Suppressor macrophage (primary cell): ENCODE data around the gene RAPGEF1.
"Not testable (repeated sequence)": the region's sequence is repeated elsewhere in the genome, so short reads cannot be mapped to it uniquely, and the experiment has no call there.

Experiments
- DNase-seq, 4 experiments: peaks; one replicate each; pipeline ENCODE4 v3.0.0-alpha.2; 2020 to 2022

RAPGEF1 gene

GRCh38 chr9:131555841-131556673 is 183.8 kb downstream of the RAPGEF1 start:
- no peak for DNase-seq

DNA sequence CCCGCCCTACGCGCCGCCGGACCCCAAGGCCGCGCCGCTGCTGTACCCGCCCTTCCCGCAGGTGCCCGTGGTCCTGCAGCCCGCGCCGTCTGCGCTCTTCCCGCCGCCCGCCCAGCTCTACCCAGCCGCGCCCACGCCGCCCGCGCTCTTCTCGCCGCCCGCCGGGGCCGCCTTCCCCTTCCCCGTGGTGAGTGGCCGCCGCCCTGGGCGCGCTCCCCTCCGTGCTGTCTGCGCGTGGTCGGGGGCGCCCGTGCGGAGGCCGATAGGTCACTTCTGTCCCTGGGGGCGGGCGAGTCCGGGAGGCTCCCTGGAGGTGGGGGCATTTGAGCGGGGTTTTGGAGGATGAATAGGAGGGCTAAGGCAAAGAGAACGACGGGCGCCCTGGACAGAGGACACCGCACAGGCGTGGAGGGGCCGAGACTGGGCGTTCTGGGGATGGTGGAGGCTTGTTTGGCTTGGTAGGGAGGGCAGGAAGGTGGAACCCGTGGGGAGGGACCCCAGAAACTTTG is 185.0 kb downstream of the RAPGEF1 start:
- DNase-seq = no peak

GRCh38 chr9:131554087-131554842 is 185.6 kb downstream of the RAPGEF1 start:
- no peak for DNase-seq

DNA sequence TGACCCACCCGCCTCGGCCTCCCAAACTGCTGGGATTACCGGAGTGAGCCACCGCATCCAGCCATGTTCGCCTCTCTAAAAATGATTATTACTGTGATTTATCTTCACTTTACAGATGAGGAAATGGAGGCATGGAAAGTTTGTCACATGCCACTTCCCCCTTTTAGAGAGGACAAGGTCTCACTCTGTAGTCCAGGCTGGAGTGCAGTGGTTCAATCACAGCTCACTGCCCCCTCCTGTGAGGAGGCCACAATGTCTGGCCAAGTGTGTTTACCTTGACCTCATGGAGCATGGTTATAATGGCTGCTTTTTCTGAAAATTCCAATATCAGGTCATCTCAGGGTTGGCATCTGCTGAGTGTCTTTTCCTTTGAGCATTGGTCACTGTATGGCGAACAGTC is 187.8 kb downstream of the RAPGEF1 start:
- DNase-seq = peak in 1 of 4 experiments; percentile 37

- not testable (repeated sequence) for DNase-seq
Measured at GRCh38 chr9:131550465-131550864, 189.4 kb downstream of the RAPGEF1 start.

DNA sequence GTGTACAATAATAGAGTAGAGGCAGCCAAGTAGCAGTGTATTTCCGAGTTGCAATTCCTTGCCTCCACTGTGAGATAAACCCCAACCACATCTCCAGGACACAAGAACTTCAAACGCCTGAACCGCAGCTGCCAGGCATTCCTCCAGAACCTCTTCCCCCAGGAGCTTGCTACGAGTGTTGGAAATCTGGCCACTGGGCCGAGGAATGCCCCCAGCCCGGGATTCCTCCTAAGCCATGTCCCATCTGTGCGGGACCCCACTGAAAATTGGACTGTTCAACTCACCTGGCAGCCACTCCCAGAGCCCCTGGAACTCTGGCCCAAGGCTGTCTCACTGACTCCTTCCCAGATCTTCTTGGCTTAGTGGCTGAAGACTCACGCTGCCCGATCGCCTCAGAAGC is 190.7 kb downstream of the RAPGEF1 start:
- DNase-seq = not testable (repeated sequence)

- DNase-seq = no peak
Measured at GRCh38 chr9:131546336-131547084, 193.4 kb downstream of the RAPGEF1 start.

DNA sequence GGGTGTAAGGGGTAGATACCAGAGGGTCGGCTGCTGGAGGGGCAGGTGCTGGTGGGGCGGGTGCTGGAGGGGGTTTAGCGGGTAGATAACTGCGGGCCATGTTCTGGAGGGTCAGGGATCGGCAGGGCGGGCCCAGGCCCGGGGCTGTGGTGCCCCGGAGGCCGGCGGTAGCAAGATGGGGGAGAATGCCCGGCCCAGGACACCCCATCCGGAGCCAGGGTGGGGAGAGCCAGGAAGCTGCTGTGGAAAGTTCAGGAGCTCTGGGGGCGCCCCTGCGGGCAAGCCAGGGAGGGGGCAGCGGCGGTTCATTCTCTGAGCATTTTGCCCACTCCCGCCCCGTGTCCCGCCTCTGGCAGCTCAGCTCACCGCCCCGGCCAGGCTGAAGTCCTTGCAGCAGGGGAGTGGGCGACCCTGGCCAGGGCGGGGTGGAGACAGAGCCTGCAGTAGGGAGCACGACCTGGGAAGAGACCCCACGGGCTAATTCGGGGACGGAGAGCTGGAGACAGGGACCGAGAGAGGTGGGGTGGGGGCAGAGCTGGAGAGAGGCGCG is 194.0 kb downstream of the RAPGEF1 start:
- DNase-seq = no peak

- DNase-seq = no peak
Measured at GRCh38 chr9:131545003-131545785, 194.7 kb downstream of the RAPGEF1 start, which contains the start of gene PRRT1B. Gene PRRT1B, plus strand, starts transcription at chr9:131545523. Its CDS starts 93 bp downstream, at chr9:131545616.

- DNase-seq = no peak
Measured at GRCh38 chr9:131543141-131543540, 196.7 kb downstream of the RAPGEF1 start.

- no peak for DNase-seq
Measured at GRCh38 chr9:131539223-131539923, 200.5 kb downstream of the RAPGEF1 start.

GRCh38 chr9:131537946-131538345 is 201.9 kb downstream of the RAPGEF1 start:
- no peak for DNase-seq

DNA sequence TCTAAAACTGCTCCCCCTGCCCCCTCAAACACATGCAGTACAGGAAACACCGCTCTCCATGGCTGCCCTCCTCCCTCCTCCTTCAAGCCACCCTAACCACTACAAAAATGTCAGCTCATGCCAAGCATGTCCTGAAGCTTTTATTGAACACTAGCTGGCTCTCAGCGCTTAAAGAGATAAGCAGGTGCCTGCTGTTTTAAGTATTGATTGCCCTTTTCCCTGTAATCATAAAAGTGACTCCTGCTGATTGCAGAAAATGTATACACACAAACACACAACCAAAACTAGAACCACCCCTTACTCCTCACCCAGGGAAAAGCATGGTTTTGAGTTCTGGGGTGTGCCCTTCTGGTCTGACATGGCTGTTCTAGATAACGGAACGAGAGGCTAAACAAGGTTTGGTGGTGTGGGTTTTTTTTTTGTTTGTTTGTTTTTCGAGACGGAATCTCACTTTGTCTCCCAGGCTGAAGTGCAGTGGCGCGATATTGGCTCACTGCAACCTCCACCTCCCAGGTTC is 205.1 kb downstream of the RAPGEF1 start:
- DNase-seq = no peak

DNA sequence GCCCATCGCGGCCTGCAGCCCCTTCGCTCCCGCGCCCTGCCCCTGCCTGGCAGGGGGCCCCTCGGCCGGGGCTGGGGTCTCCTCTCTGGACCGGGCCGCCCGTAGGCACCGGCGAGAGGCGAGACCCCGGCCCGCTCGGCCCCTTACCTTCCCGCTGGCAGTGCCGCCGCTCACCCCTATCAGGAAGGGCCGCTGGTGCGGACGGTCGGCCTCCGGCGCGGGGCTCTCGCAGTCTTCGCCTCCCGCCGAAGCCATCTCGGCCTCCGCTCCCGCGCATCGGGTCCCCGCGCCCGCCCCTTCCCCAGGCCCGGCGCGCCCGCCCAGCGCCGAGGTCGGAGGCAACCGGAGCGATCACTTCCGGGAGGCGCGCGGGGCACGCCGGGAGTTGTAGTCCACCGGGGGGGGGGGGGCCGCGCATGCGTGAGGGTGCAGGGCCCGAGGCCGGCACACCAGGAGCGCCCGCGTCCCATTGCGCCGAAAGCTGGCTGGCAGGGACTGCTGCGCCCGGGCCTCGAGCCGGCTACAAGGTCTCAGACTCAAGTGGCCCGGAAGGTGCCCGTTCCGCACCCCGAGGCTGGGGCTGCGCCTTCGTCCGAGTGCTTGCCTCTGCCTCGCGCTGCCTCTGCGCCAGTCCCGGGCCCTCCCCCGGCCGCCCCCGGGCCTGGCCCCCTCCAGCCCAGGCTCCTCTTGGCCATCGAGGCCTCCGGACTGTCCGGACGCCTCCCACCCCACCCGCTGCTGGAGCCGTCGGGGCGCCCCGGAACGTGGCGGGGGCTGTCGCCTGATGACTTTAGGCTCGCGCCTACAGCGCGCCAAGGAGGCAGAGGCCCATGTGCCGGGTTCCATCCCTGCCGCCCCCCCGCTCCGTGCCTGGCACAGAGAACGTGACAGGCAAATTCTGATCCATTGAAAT is 208.7 kb downstream of the RAPGEF1 start, which contains the start of gene UCK1:
Gene UCK1 (minus strand): TSS at position 344 of the 913 bp plus-strand sequence. CDS start 89 bp downstream, at position 255.
- peak; percentile 89 to 94 (median 92) for DNase-seq

GRCh38 chr9:131530546-131530919 is 209.3 kb downstream of the RAPGEF1 start:
- DNase-seq = peak; percentile 42 to 55 (median 50)

DNA sequence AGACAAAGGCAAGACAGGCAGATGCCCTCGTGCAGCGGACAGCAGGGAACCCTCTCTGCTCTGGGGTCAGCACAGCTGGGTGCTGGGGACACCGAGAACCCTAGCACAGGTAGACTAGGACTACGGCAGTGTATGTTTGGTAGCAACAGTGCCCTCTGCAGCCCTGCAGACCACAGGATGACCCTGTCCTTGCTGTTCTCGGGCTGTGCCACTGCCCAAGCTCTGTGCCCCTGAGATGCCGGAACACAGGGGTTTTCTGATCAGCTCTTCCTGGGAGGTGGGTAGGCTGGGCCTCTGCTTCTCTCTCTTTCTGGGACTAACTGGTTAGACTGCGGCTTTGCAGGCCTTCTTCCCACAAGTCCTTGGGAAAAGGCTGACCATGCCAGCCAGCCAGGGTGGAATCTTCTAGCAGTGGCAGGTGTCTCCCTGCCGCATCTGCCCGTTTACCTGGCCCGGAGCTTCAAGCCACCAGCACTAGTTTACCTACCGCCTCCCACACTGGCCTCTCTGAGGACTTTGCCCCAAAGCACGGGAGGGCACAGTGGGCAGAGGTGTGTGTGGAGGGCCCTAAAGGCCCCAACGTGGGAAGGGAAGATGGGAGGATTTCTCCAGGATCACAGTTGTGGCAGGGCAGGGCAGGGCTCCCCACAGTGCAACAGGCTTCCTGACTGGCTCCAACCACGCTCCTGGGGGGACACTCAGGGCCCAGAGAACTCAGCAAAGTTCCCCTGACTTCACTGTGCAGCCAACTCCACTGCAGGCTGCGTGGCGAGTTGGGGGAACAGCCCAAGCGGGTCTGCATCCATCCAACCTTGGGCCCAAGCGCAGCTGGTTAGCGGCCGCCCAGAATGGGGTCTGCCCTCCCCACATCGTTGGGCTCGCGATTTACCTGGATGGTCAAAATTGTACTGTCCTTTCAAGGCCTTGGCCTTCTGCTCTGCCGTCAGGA is 210.0 kb downstream of the RAPGEF1 start:
- no peak for DNase-seq

GRCh38 chr9:131528886-131529505 is 210.9 kb downstream of the RAPGEF1 start:
- DNase-seq = no peak

GRCh38 chr9:131528186-131528585 is 211.7 kb downstream of the RAPGEF1 start:
- no peak for DNase-seq
